Epithelial cell of prostate (primary cell): ENCODE results near the gene UGT1A9.

Experiments used
- DNase-seq: peaks from one replicate; pipeline ENCODE4 v3.0.0-alpha.2; 2011; ENCODE audit warnings: low read depth, low spot score
- H3K27ac ChIP-seq: fragments of 450-650 bp; 2 replicates; pipeline ENCODE4 v1.5.1; 2017; ENCODE audit warnings: mild to moderate bottlenecking

Gene UGT1A9

GRCh38 chr2:233754872-233755611 is 83.3 kb downstream of the UGT1A9 start:
- no peak for DNase-seq

GRCh38 chr2:233756429-233757081 is 84.9 kb downstream of the UGT1A9 start:
- no peak for DNase-seq
- H3K27ac ChIP-seq: no peak overlapping the region

More at GRCh38 chr2:233754872-233755611, 83.3 kb downstream of the UGT1A9 start:
- no peak overlapping the region for H3K27ac ChIP-seq

GRCh38 chr2:233758141-233758540 is 86.4 kb downstream of the UGT1A9 start:
- H3K27ac ChIP-seq: no peak overlapping the region
- DNase-seq: no peak

GRCh38 chr2:233758849-233759248 is 87.2 kb downstream of the UGT1A9 start:
- no peak overlapping the region for H3K27ac ChIP-seq
- no peak for DNase-seq

GRCh38 chr2:233760043-233760442 is 88.3 kb downstream of the UGT1A9 start, which contains the start of gene UGT1A1:
TSS of gene UGT1A1 (plus strand) at chr2:233760270. CDS start at chr2:233760288, 18 bp downstream.
- DNase-seq: no peak
- H3K27ac ChIP-seq: no peak within 1 kb of the TSS

GRCh38 chr2:233761040-233761769 is 89.5 kb downstream of the UGT1A9 start:
- peak; percentile 24 for DNase-seq
- H3K27ac ChIP-seq: no peak overlapping the region

- no peak overlapping the region for H3K27ac ChIP-seq
Observed at GRCh38 chr2:233764264-233764663, 92.6 kb downstream of the UGT1A9 start.

GRCh38 chr2:233764761-233765160 is 93.1 kb downstream of the UGT1A9 start:
- H3K27ac ChIP-seq: no peak overlapping the region
- DNase-seq: no peak

More at GRCh38 chr2:233764264-233764663, 92.6 kb downstream of the UGT1A9 start:
- DNase-seq: peak; percentile 1

GRCh38 chr2:233766416-233766815 is 94.7 kb downstream of the UGT1A9 start:
- no peak overlapping the region for H3K27ac ChIP-seq
- DNase-seq: no peak

GRCh38 chr2:233768076-233768475 is 96.4 kb downstream of the UGT1A9 start:
- H3K27ac ChIP-seq: no peak overlapping the region
- no peak for DNase-seq

- no peak overlapping the region for H3K27ac ChIP-seq
- DNase-seq: no peak
Observed at GRCh38 chr2:233769260-233769659, 97.6 kb downstream of the UGT1A9 start.

- no peak overlapping the region for H3K27ac ChIP-seq
- DNase-seq: no peak
Observed at GRCh38 chr2:233772153-233772552, 100.5 kb downstream of the UGT1A9 start.

GRCh38 chr2:233772583-233772982 is 100.9 kb downstream of the UGT1A9 start:
- no peak for DNase-seq
- H3K27ac ChIP-seq: no peak overlapping the region

- DNase-seq: no peak
Observed at GRCh38 chr2:233773854-233774253, 102.2 kb downstream of the UGT1A9 start.

GRCh38 chr2:233775414-233775813 is 103.7 kb downstream of the UGT1A9 start:
- no peak for DNase-seq
- no peak overlapping the region for H3K27ac ChIP-seq

More at GRCh38 chr2:233773854-233774253, 102.2 kb downstream of the UGT1A9 start:
- no peak overlapping the region for H3K27ac ChIP-seq

- no peak for DNase-seq
Observed at GRCh38 chr2:233778030-233778429, 106.3 kb downstream of the UGT1A9 start, which contains the start of gene MROH2A. TSS of gene MROH2A (plus strand) at chr2:233778330. CDS start at chr2:233779359, 1,029 bp downstream.

GRCh38 chr2:233779722-233780121 is 108.0 kb downstream of the UGT1A9 start:
- H3K27ac ChIP-seq: no peak overlapping the region
- DNase-seq: no peak

More at GRCh38 chr2:233778030-233778429, 106.3 kb downstream of the UGT1A9 start, which contains the start of gene MROH2A:
- no peak within 1 kb of the TSS for H3K27ac ChIP-seq

GRCh38 chr2:233780771-233781170 is 109.1 kb downstream of the UGT1A9 start:
- H3K27ac ChIP-seq: no peak overlapping the region
- no peak for DNase-seq

GRCh38 chr2:233789554-233789953 is 117.9 kb downstream of the UGT1A9 start:
- no peak overlapping the region for H3K27ac ChIP-seq
- DNase-seq: no peak

- no peak overlapping the region for H3K27ac ChIP-seq
- DNase-seq: no peak
Observed at GRCh38 chr2:233791151-233791882, 119.6 kb downstream of the UGT1A9 start.
